Measurements from ENCODE around the gene RPS21.

Gene RPS21

DNA sequence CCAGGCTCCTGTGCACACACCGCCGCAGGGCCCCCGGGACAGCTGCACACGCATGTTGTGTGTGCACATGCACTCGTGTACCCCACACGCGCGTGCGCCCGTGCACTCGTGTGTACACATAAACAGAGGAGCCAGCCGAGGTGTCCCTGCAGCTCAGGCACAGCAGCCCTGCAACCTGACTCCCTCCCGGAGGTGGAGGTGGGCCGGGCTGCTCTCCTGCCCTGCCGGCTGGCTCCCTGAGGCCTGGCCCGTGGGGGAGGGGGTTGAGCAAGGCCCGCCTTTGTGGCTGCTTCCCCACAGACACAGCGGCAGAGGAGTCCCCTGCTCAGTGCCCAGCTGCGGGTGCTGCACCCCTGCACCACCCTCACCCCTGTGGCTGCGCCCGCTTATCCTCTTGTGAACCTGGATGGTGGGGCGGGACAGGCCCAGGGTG lies 39.8 kb downstream of the RPS21 start:
- no peak for DNase-seq (ENCODE audit: low read depth in 2 of 2)

DNA sequence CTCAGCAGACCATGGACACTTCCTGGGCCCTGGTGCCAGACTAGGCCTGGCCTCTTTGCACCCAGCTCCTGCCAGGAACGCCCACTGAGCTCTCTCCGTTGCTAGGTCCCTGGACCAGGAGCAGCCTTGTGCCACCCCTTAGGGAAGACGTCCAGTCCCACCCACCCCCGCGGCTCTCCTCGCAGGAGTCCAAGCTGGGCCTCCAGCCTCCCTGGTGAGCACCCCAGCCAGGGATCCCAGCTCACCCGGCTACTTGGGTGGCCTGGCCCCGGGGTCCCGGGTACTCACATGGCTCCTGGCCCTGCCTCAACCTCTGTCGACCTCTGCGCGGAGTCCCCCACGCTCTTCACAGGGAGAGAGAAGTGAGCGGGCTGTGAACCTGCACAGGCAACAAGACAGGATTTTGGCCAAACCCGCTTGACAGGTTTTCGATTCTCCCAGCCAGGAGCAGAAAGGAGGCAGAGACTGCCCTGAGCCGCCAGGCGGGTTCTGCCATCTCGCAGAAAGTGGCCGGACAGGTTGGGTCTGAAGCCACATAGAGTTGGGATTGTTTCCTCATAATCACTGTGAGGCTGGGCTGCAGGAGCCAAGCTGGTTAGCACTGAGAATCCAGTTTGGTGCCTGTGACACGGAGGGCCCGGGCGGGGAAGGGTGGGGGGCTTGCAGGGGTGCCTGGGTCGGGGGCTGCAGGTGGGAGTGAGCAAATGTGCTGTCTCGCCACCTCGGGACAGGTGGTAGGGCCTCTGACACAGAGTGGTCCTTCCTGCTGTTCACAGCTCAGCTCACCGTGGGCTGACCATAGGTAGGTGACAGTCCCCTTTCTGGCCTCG lies 40.5 kb downstream of the RPS21 start, which contains the start of gene RBBP8NL:
Gene RBBP8NL (minus strand): TSS at position 368 of the 830 bp plus-strand sequence. CDS start 7,892 bp downstream, outside the sequence.
- DNase-seq (ENCODE audit: low read depth in 2 of 2): no peak

DNA sequence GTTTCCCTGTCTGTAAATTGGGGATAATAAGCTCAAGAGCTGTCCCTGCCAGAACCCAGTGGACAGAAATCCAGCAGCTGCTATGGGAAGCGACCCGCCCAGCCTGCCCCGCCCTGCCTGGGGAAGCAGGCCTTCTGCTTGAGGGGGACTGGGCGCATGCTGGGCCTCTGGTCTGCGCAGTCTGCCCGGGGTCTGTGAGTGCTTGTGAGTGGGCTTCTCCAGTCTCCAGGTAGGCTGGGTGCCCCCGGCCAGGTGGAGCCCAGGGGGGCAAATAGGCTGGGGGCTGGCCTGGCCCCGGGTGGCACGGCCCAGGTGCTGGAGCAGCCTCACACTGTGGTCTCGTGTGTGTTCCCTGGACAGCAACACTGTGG lies 41.1 kb downstream of the RPS21 start:
- no peak for DNase-seq (ENCODE audit: low read depth in 2 of 2)

DNA sequence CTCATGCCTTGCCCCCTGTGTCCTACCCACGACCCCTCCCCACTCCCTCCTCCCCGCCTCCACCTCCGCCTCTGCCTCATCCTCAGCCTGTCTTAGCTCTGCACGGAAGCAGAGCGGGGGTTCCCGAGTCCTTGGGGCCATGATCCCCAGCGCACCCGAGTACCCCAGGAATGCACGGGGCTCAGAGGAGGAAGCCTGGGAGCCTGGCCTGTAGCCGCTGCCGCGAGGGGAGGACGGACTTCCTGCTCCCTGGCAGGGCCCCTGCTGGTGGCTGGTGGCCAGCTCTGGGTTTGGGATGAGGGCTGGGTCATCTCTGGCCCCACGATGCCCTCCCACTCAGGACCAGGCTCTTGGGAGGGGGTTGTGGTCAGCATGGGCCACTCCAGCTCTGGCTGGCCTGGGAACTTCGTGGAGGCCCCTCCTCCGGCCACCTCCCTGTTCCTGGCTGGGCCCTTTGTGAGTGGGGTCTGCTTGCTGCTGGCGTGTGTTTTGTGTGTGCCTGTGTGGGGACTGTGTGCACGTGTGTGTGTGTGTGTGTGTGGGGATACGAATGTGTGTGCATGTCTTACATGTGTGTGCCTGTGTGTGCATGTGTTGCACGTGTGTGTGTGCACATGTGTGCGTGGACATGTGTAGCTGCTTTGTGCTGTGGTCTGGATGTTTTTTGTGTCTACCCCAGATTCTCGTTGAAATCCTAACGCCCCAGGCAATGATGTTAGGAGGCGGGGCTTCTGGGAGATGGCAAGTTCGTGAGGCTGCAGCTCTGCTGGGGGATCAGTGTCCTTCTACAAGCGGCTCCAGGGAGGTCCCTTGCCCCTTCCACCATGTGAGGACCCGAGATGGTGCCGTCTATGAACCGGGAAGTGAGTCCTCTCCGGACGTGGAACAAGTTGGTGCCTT lies 41.7 kb downstream of the RPS21 start:
- no peak for DNase-seq (ENCODE audit: low read depth in 2 of 2)

DNA sequence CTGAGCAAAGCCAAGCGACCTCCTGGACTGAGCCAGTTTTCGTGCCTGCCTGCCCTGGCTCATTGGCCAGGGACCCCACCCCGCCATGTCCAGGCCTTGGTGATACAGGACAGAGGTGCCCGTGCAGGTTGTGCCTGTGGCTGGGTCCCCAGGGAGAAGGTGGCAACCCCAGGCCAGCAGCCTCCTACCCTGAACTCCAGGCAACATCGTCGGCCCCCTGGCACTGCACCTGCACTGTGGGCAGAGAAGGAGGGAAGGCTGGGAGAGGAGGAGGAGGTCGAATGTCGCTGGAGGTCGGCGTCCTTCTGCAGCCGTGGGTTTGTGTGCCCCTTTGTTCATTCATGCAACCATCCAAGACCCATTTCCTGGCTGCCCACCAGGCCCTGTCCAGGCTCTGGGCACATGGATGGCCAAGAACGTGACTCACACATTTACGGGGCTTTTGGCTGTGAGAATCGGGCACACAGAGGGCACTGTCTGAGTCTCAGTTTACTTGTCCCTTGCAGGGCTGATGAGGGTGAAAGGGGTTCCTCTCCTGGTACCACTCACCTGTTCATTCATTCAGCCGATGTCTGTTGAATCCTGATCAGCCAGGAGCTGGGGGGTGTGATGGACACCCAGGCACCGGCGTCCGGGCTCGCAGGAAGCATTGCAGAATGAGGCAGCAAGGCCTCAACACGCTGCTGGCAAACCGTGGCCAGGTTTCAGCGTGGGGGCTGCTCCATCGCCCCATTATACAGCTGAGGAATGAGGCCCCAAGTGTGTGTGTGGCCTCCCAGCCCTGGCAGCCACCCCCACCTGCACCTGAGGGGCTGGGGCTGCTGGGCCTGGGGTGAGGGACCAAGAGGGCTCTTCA lies 42.8 kb downstream of the RPS21 start:
- no peak for DNase-seq (ENCODE audit: low read depth in 2 of 2)

DNA sequence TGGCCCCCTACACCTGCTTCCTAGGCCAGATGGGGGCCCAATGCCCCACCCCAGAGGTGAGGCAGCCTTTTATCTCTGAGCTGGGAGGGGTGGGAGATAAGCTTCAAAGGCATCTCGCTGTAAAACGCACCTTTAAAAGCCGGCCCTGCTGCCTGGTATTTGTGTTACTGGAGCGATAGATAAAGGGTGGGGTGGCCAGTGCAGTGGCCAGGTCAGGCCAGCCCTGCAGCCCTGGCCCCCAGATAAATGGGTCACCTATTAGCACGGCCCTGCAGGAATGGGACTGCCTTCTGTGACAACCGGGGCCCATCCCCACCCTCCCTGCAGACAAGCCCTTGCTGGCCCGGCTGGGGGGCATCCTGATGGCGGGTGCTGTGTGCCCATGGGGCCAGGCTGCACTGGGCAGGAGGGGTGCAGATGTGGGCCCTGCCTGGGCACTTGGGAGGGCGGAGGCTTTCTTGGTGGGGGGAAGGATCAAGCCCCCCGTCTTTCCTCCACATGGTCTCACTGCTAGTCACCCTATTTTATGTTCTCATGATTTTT lies 43.5 kb downstream of the RPS21 start:
- no peak for DNase-seq (ENCODE audit: low read depth in 2 of 2)

DNA sequence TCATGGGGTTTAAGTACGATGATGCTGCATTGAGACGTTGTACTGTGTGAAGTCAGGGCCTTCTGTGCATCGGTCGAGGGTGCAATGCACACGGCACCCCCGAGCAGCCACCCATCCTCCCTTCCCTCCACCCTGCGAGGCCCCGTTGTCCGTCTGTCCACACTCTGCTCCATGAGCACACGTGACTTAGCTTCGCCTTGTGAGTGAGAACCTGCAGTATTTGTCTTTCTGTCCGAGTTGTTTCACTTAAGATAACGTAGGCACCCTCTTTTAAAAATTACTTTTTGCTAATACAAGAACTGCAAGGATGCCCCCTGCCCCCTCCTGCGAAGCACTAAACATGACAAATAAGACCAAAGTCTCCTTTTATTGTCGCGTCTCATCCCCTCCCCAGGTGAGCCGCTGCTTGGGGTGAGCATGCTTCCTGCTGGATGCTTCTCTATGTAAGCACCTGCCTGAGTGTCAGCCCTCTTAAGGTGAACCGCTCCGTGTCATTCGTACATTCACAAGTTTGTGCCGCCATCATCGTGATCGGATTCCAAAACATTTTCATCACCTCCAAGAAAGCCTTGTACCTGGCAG lies 44.1 kb downstream of the RPS21 start:
- DNase-seq (ENCODE audit: low read depth in 2 of 2): no peak

DNA sequence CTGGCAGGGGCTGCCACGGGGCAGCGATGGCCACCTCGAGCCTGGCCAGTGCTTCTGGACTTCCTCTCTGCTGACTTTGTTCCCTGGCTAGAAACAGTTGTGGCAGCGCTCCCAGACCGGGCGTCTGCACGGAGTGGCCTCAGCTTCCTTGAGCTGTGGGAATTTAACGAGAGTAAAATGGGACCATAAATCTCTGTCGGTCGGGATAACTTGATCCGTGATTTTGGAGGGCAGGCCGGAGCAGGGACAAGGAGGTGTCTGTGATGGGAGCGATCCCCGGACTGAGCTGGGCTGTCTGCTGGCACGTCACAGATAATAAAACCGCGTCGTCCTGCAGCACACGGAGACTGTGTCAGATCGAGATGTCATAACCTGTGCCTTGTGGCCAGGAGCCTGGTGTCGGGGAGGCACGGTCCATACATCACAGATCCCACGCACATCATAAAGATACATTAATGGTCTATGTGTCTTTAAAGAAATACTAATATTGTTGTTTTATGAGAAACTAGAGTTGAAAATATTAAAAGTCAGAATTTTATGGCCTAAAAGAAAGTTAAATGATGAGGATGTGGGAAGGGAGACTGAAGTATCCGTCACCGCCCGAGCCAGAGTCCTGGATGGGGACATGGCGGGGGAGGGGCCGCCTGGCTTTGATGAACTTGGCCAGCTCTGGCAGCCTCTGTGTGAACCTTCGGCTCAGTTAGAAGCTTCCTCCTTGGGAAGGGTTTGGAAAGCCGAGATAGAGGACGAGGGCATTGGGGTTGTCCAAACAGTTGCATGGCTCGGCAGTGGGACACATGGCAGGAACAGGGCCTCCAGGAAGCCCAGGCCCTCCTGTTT lies 47.0 kb downstream of the RPS21 start:
- no peak for DNase-seq (ENCODE audit: low read depth in 2 of 2)

DNA sequence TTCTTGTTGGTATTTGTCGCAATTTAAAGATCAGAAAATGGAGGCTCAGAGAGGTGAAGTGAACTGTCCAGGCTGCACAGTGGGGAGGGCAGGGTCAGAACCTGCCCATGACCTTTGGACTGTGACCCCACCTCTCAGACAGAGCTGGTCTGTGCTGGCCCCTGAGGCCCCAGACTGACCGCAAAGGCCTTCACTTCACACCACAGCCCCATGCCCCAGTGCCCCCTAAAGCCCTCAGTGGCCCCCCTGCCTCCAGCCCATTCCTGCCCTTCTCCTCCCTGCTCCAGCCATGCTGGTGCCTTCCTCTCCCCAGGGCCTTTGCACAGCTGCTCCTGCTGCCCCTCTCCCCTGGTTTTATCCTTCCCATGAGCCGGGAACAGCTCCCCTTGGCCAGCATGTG lies 49.8 kb downstream of the RPS21 start:
- no peak for DNase-seq (ENCODE audit: low read depth in 2 of 2)

DNA sequence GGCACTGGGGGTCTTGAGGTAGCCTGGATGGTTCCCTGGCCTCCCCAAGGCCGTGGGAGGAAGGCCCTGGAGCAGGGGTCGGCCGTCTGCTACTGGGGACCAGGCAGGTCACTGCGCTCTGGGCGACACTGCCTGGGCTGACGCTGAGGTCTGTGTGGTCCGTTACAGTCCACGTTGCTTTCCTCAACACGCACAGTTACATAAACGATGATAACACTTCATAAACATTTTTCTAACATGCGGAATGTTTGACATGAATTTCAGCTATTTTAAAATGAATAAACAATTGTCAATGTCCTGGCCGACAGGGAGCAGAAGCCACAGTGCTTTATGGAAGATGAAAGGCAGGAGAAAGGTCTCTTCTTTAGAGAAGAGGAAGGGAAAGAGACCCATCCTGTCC lies 50.6 kb downstream of the RPS21 start:
- no peak for DNase-seq (ENCODE audit: low read depth in 2 of 2)

DNA sequence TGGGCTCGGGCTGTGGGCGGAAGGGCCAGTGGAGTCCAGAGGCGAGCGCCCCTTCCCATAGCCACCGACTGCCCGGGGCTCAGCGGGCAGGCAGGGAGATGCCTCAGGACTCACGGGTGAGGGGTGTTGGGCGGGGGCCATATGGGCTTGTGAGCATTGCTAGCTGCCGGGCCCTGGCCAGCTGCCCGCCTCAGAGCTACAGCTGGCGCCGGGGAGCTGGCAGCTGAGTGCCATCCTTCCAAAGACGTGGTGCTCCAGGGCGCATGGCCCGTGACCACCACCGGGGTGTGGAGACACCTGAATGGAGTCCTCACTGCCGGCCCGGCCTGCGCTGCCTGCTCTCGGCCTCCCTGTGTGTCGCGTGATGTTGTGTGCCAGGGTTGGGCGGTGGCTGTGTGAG lies 51.0 kb downstream of the RPS21 start:
- no peak for DNase-seq (ENCODE audit: low read depth in 2 of 2)

Data from stimulated activated CD4-positive, alpha-beta T cell treated with anti-CD3 and anti-CD28 coated beads, Interleukin-1b, Interleukin-23, amount 100 ng/mL, for 1 hour (primary cell).